Tongue (tissue), 2 donors: ENCODE data around the gene RAD17. TPM values are rescaled to one million over a fixed set of nuclear protein-coding genes. Genes with fewer than 3 reads are reported as not detected.
A peak's percentile ranks its signal among the peaks of the same experiment; 100 is the strongest.
"Not testable (repeated sequence)": the region's sequence is repeated elsewhere in the genome, so short reads cannot be mapped to it uniquely, and the experiment has no call there.

ENCODE experiments used
- DNase-seq: peaks from one replicate; pipeline ENCODE4 v3.0.0-alpha.2; 2015
- total RNA-seq: library from RNA; depleted of rRNA; stranded (reverse); fragments of >200 nt; gene quantifications from one replicate; pipeline ENCODE4 v1.2.3, GENCODE V29; 2014

The RAD17 gene
- total RNA-seq, 1 donor from 2014 or later = 40.0 TPM

- no peak for DNase-seq
These were observed 5.4 kb downstream of the RAD17 start for GRCh38 chr5:69374911-69375446.

DNA sequence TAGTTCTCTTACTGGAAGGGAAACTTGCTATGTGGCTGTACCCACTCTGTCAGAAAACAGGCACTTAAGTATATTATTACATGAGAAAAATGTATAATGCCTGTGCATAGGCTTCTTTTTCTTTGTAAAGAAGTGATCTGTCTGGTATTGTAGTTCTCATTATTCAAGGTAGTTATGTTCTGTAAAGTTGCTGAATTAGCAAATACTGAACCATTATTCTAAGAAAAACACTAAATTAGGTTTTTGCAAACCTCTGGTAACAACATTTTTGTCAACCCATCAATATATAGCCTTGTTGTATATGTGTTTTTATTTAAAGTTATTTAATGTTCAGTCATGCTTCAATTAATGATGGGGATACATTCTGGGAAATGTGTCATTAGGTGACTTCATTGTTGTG, 8.8 kb downstream of the RAD17 start:
- DNase-seq = no peak

- DNase-seq = no peak
These were observed 35.2 kb downstream of the RAD17 start for GRCh38 chr5:69404659-69405330.

- peak; percentile 61 for DNase-seq
These were observed 45.4 kb downstream of the RAD17 start, which contains the start of gene MARVELD2 for GRCh38 chr5:69414885-69415583. MARVELD2 (plus strand) TSS chr5:69415116; CDS start chr5:69419386, 4,270 bp downstream.

DNA sequence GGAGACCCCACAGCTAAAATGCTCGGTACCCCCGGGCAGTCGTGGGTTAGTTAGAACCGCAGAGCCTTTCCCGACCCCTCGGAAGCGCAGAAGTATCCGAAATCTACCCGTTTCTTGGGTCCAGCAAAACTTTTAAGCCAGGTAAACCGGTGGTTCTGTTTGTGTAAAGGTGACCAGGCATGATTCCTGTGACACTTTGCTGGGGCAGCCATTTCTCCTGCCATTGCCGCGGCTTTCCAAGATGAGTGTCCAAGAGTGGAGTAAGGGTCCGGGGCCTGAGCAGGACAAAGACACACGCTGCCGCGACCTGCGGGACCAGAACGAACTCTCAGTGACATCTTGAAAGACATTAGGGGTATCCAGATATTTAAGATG, 46.0 kb downstream of the RAD17 start:
- DNase-seq = no peak

DNA sequence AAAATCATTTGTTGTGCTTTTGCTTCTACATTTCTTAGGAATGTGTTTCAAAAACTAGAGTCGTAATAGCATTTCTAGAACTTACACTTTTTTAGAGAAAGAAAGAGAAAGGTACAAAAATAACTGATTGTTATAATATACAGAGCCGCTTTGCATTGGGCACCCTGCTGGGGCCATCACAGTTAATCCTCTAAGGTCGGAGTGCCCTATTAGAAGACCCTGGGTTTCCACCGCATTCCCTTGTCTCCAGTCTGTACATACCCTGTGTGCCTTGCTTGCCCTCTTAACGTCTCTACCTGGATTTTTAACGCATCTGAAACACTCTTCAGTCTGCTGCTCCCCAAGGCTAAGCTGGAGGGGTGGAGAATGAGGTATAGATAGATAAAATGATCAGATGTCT, 46.6 kb downstream of the RAD17 start:
- DNase-seq = no peak

- DNase-seq = no peak
These were observed 47.1 kb downstream of the RAD17 start for GRCh38 chr5:69416699-69417098.

DNA sequence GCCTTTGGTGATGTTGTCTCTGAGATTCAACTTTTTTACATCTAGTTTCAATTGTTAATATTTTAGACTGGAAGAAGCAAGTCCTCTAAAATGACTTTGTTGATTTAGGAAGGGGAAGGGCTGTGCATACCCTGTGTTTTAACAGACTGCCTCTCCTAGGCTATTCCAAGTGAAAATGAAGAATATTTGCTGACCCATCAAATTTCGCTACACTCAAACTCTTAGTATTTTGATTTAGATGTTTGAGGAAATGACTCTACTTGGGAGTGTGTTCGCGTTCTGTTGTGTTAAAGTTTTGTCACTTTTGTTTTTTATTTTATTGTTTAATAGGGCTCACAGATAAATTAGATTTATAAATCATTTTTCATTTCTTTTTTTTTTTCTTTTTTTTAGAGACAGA, 48.9 kb downstream of the RAD17 start:
- no peak for DNase-seq

GRCh38 chr5:69431424-69432303, 62.0 kb downstream of the RAD17 start:
- DNase-seq = no peak

GRCh38 chr5:69432412-69433206, 63.0 kb downstream of the RAD17 start:
- DNase-seq = no peak

DNA sequence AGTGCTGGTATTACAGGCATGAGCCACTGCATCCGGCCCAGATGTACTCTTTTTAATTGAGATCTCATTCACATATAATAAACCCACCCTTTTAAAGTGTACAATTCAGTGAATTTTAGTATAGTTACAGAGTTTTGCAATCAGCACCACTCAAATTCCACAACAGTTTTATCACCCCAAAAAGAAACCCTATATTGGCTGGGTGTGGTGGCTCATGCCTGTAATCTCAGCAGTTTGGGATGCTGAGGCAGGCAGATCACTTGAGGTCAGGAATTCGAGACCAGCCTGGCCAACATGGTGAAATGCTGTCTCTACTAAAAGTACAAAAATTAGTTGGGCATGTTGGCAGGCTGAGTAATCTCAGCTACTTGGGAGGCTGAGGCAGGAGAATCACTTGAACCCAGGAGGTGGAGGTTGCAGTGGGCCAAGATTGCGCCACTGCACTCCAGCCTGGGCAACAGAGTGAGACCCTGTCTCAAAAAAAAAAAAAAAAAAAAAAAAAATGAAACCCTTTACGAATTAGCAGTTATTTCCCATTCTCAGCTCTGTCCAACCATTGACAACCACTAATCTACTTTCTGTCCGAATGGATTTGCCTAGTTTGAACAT, 65.8 kb downstream of the RAD17 start:
- DNase-seq = not testable (repeated sequence)

- no peak for DNase-seq
These were observed 74.6 kb downstream of the RAD17 start for GRCh38 chr5:69444127-69444754.

GRCh38 chr5:69449511-69449910, 79.9 kb downstream of the RAD17 start:
- DNase-seq = no peak

DNA sequence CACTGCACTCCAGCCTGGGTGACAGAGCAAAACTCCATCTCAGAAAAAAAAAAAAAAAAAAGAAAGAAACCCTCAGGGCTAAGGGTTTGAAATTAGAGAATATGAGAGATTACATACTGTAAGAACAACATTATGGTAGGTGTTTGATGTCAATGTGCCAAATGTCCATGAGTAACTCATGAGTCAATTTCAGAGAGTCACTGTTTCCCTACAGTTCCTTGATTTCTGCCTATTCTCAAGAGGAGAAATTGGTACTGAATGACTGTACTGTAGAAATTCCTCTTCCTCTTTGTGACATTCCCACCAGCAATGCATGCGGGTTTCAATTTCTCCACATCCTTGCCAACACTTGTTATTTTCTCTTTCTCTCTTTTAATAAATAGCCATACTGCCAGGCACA, 80.5 kb downstream of the RAD17 start:
- no peak for DNase-seq

GRCh38 chr5:69450527-69450926, 80.9 kb downstream of the RAD17 start:
- not testable (repeated sequence) for DNase-seq

DNA sequence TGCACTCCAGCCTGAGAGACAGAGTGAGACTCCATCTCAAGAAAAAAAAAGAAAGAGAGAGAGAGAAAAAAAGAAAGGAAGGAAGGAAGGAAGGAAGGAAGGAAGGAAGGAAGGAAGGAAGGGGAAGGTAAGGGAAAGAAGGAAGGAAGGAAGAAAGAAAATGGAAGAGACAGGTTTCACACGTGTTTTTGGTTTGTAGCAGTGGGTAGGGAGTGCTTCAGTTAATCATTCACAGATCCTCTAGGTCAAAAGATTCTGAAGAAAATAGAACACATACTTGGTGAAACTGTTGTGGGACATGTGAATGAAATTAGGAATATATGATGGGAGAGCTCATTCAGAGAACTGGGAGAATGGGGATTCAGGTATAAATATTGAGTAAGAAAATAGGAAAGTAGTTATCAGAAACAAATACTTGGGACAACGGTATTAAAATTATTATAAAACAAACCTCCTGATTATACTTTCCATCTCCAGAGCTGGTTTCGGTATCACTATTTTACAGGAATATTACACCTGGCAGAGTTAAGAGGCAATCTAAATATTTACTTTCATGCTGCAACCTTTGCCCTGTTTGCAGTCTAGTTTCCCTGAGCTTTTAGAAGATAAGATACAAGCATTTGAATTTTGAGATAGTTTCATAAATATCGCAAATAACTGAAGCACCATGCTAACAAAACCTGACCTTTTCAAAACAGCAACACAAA, 82.5 kb downstream of the RAD17 start:
- no peak for DNase-seq

DNA sequence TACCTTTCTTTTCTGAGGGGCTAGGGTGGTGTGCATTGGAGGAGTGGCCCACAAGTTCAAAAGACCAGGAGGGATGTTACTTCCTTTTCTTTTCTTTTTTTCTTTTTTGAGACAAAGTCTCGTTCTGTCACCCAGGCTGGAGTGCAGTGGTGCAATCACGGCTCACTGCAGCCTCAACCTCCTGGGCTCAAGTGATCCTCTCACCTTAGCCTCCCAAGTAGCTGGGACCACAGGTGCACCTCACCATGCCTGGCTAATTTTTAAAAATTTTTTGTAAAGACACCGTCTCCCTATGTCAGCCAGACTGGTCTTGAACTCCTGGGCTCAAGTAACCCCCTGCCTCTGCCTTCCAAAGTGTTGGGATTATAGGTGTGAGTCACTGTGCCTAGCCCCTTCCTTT, 83.9 kb downstream of the RAD17 start:
- not testable (repeated sequence) for DNase-seq

DNA sequence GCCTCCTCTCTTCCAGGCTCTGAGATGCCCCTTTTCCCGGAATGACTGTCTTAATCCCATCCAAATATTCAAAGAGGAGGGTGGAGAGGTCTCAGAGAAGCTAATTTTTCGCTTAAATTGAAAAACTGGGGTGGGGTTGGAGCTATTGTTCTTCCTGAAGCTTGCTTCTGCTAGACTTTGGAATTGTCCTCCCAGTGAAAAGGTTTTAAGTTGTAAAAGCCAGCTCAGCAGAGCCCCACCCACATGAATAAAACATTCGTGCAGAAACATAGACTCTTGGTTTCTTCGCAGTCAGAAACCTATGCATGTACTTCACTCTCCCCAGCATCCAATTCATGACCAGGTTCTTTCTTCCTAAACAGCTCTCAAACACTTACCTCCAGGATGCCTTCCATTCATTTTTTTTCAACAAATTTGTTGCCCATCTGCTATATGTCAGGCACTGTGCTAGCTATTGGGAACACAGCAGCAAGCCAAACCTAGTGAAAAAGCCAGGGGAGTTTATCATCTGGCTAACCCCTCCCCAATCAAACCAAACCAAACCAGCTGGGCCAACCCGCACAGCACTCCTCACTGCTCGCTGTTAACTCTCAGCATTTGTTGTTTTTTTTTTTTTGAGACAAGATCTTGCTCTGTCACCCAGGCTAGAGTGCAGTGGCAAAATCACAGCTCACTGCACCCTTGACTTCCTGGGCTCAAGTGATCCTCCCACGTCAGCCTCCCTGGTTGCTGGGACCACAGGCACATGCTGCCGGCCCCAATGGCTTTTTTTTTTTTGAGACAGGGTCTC, 85.0 kb downstream of the RAD17 start:
- no peak for DNase-seq

DNA sequence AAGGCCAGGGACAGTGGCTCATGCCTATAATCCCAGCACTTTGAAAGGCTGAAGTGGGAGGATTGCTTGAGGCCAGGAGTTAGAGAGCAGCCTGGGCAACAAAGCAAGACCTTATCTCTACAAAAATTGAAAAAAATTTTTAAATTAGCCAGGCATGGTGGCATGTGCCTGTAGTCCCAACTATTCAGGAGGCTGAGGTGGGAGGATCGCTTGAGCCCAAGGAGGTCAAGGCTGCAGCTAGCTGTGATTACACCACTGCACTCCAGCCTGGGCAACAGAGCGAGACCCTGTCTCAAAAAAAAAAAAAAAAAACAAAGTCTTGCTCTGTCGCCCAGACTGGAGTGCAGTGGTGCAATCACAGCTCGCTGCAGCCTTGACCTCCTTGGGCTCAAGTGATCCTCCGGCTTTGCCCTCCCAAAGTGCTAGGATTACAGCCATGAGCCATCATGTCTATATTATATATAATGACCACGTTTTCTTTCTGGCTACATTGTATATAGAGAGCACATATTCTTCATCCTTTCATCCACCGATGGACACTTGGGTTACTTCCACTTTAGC, 85.9 kb downstream of the RAD17 start:
- DNase-seq = not testable (repeated sequence)
